SU-DHL-6 (cell line): Measurements from ENCODE around the gene KLK15.

ENCODE experiments used
- H2AFZ ChIP-seq: fragments of 200-600 bp; sonication (generic); 2 replicates; pipeline ENCODE4 v1.6.1; 2014; ENCODE audit warnings: low read depth, mild to moderate bottlenecking, moderate library complexity, mixed read lengths, antibody characterized with exemption, low read length; ENCODE audit not compliant: severe bottlenecking
- H3F3A ChIP-seq: fragments of 200-600 bp; shearing (Covaris generic); 2 replicates; pipeline ENCODE4 v1.6.0; 2016; ENCODE audit warnings: antibody characterized with exemption, mild to moderate bottlenecking; ENCODE audit not compliant: insufficient read depth
- H3K27ac ChIP-seq: fragments of 200-600 bp; sonication (generic); 2 replicates; pipeline ENCODE4 v1.5.1; 2016; ENCODE audit warnings: low read depth, mild to moderate bottlenecking, low read length, moderate library complexity, mixed read lengths
- H3K27me3 ChIP-seq: fragments of 200-600 bp; sonication (generic), shearing (Covaris generic); 2 replicates; pipeline ENCODE4 v1.6.0; 2014; ENCODE audit warnings: mild to moderate bottlenecking, low read length
- H3K36me3 ChIP-seq: fragments of 200-600 bp; sonication (generic); 2 replicates; pipeline ENCODE4 v1.6.1; 2014; ENCODE audit warnings: mild to moderate bottlenecking, low read length, mixed read lengths
- H3K4me2 ChIP-seq: fragments of 300-600, 200-600 bp; shearing (Covaris generic), sonication (generic); 2 replicates; pipeline ENCODE4 v1.6.0; 2014; ENCODE audit warnings: low read length, low read depth, mild to moderate bottlenecking; ENCODE audit not compliant: poor library complexity, severe bottlenecking
- H3K4me3 ChIP-seq: fragments of 200-600 bp; sonication (generic); 2 replicates; pipeline ENCODE4 v1.5.1; 2014; ENCODE audit warnings: antibody characterized with exemption, low read length, mild to moderate bottlenecking, mixed read lengths; ENCODE audit not compliant: insufficient read depth, poor library complexity, severe bottlenecking
- H3K79me2 ChIP-seq: fragments of 200-600 bp; sonication (generic); 2 replicates; pipeline ENCODE4 v1.6.1; 2014; ENCODE audit warnings: mild to moderate bottlenecking, low read length, moderate library complexity; ENCODE audit not compliant: insufficient read depth
- H3K9ac ChIP-seq: fragments of 200-600 bp; sonication (generic); 2 replicates; pipeline ENCODE4 v1.7.0; 2014; ENCODE audit warnings: mild to moderate bottlenecking, low read length
- H3K9me2 ChIP-seq: fragments of 200-600 bp; sonication (generic); replicated peaks from 2 replicates; pipeline ENCODE4 v1.6.1; 2014; ENCODE audit warnings: low read length; ENCODE audit not compliant: insufficient read depth
- H3K9me3 ChIP-seq: fragments of 200-600 bp; sonication (generic); 2 replicates; pipeline ENCODE4 v1.6.1; 2014; ENCODE audit warnings: low read length, mixed read lengths; ENCODE audit not compliant: insufficient read depth
- H4K20me1 ChIP-seq: fragments of 200-600 bp; sonication (generic); 2 replicates; pipeline ENCODE4 v1.6.1; 2014; ENCODE audit warnings: low read depth, mild to moderate bottlenecking, antibody characterized with exemption, low read length, moderate library complexity, mixed read lengths
- CTCF ChIP-seq: fragments of 200-600 bp; sonication (generic); IDR thresholded peaks from one replicate; pipeline ENCODE4 v1.5.1; 2017; ENCODE audit warnings: antibody characterized with exemption, mild to moderate bottlenecking, low read length, moderate library complexity; ENCODE audit not compliant: insufficient read depth, poor library complexity, severe bottlenecking
- EZH2phosphoT487 ChIP-seq: fragments of 200-600 bp; sonication (generic), shearing (Covaris generic); conservative IDR thresholded peaks from 2 replicates; pipeline ENCODE4 v1.6.1; 2018; ENCODE audit warnings: mild to moderate bottlenecking, antibody characterized with exemption, low read length, moderate library complexity, mixed read lengths

The KLK15 gene

GRCh38 chr19:50779504-50780457 lies 53.6 kb downstream of the KLK15 start:
- Histone ChIP-seq H3F3A (no peaks in the 10 kb centered on the region), H3K9ac (no peak overlapping the region), H2AFZ (no peak overlapping the region), H4K20me1 (no peaks in the 10 kb centered on the region), H3K36me3 (no peaks in the 10 kb centered on the region), H3K27me3 (no peaks in the 10 kb centered on the region), H3K9me3 (no peaks in the 10 kb centered on the region), H3K27ac (no peak overlapping the region), H3K79me2 (no peaks in the 10 kb centered on the region), H3K9me2 (no peaks in the 10 kb centered on the region), H3K4me2 (no peak overlapping the region), H3K4me3 (no peak overlapping the region)
- TF ChIP-seq EZH2phosphoT487 (no peak), CTCF (no peak)

GRCh38 chr19:50778906-50779430 lies 54.4 kb downstream of the KLK15 start:
- TF ChIP-seq EZH2phosphoT487, result no peak
- TF ChIP-seq CTCF, result no peak
- H3K79me2 ChIP-seq, result no peaks in the 10 kb centered on the region
- no peak overlapping the region for H2AFZ ChIP-seq
- H3K27ac ChIP-seq, result no peak overlapping the region
- no peaks in the 10 kb centered on the region for H3K9me2 ChIP-seq
- no peaks in the 10 kb centered on the region for H3K9me3 ChIP-seq
- no peak overlapping the region for H3K9ac ChIP-seq
- no peak overlapping the region for H3K4me3 ChIP-seq
- H3K4me2 ChIP-seq, result no peak overlapping the region
- H3K27me3 ChIP-seq, result no peaks in the 10 kb centered on the region
- H3F3A ChIP-seq, result no peaks in the 10 kb centered on the region
- H3K36me3 ChIP-seq, result no peaks in the 10 kb centered on the region
- no peaks in the 10 kb centered on the region for H4K20me1 ChIP-seq

GRCh38 chr19:50777830-50778303 lies 55.5 kb downstream of the KLK15 start:
- Histone ChIP-seq H4K20me1 (no peaks in the 10 kb centered on the region), H3F3A (no peaks in the 10 kb centered on the region), H3K36me3 (no peaks in the 10 kb centered on the region), H2AFZ (no peak overlapping the region), H3K27me3 (no peaks in the 10 kb centered on the region), H3K9me3 (no peaks in the 10 kb centered on the region), H3K9ac (no peak overlapping the region), H3K27ac (no peak overlapping the region), H3K79me2 (no peaks in the 10 kb centered on the region), H3K4me3 (no peak overlapping the region), H3K4me2 (no peak overlapping the region), H3K9me2 (no peaks in the 10 kb centered on the region)
- TF ChIP-seq CTCF (no peak), EZH2phosphoT487 (no peak)
